ENCODE data around the gene ZNF277.

The ZNF277 gene

DNA sequence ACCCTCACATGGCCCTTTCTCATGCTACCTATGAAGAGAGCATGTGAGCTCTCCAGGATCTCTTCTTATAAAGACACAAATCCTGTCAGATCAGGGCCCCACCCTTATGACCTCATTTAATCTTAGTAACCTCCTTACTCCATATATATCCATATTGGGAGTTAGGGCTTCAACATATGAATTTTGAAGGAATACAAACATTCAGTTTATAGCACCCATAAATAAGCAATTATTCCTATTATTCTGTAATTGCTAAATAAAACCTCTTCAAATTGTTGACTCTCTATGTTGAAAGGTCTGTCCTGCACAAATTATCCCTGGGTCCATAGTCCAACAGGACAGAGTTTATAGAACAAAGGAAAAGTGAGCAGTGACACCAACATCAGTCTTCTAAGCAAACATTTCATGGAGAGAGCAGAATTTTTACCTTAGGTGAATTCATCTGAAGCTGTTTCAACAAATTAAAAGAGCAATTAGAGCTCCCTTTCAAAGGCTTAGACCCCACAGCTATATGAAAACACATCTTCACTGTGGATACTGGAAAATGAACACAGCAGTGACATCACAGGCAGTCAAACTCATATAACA lies 12.5 kb upstream of the ZNF277 start:
- Mint-ChIP-seq H3K4me1 (ENCODE audit: low read depth) (peaks cover 46% of the 10 kb centered on the region), H3K27ac (no peak overlapping the region), H3K4me3 (no peak overlapping the region), H3K36me3 (ENCODE audit: low read depth) (no peaks in the 10 kb centered on the region), H3K27me3 (no peaks in the 10 kb centered on the region), H3K9me3 (peaks cover 8% of the 10 kb centered on the region)
- intact Hi-C loops (cut with micrococcal nuclease) = no loop called here

DNA sequence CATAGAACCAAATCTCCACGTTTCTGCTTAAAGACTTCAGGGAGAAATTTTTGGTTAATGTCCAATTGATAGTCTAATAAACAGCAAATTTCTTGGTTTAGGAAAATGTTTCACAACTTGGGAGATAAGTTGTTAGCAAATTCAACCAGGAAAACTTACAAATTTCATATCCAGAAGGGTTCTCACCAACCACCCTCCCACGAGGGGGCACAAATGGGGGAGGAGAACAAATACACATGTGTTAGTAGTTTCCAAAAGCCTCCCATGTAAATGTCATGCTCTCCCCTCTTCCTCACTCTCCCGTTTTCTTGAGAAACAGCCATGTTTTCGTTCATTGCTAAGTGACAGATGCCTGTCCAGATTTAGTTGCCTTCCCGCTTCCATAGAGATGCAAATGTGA lies 10.8 kb upstream of the ZNF277 start:
- peaks cover 8% of the 10 kb centered on the region for H3K9me3 Mint-ChIP-seq
- intact Hi-C loops (cut with micrococcal nuclease) = no loop called here
- no peaks in the 10 kb centered on the region for H3K36me3 Mint-ChIP-seq (ENCODE audit: low read depth)
- no peak overlapping the region for H3K27ac Mint-ChIP-seq
- no peaks in the 10 kb centered on the region for H3K27me3 Mint-ChIP-seq
- peaks cover 42% of the 10 kb centered on the region for H3K4me1 Mint-ChIP-seq (ENCODE audit: low read depth)
- H3K4me3 Mint-ChIP-seq = no peak overlapping the region

DNA sequence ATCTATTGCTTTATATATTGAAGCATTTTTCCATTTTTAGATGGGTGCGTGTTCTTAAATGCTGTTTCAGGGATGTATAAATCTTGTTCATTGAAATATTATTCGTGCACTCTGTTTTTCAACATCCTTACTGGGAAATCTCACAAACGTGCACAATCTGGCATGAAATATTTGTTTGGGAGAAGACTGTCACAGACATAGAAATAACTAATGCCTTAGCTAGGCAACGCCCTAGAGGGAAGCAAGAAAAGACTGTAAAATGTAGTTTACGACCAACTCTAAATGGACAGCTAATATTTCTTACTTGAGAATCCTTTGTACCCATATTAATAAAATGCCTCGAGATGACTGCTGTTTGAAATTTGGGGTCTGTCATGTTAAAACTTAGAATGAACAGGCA lies 9.2 kb upstream of the ZNF277 start:
- H3K4me1 Mint-ChIP-seq (ENCODE audit: low read depth) = peaks cover 34% of the 10 kb centered on the region
- no peak overlapping the region for H3K4me3 Mint-ChIP-seq
- intact Hi-C loops (cut with micrococcal nuclease) = no loop called here
- H3K9me3 Mint-ChIP-seq = peaks cover 8% of the 10 kb centered on the region
- no peaks in the 10 kb centered on the region for H3K36me3 Mint-ChIP-seq (ENCODE audit: low read depth)
- H3K27me3 Mint-ChIP-seq = no peaks in the 10 kb centered on the region
- no peak overlapping the region for H3K27ac Mint-ChIP-seq

DNA sequence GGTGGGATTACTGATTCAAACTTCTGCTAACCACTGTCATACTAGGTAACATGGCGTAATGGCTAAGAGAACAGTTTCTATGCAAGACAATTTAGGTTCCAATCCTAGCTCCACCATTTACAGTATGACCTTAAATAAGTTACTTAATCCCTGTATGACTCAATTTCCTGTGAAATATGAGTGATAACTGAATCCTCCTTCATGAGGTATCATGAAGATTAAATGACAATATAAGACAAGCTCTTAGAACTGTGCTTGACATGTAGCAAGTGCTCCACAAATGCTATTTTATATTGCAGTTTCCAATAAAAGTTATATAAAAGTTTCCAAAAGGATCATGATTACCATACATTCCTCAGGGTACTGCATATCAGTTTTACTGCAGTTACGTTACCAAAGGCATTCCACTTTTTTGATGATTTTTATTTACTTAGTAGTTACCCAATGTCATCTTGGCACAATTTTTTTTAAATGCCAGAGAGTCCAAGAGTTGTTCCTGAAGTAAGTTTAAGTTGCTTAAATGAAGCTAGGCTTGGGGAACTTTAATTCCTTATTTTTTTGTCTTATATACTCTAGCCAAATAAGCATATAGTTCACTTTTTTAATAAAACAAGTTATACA lies 7.3 kb upstream of the ZNF277 start:
- no peaks in the 10 kb centered on the region for H3K27me3 Mint-ChIP-seq
- H3K4me1 Mint-ChIP-seq (ENCODE audit: low read depth) = peaks cover 29% of the 10 kb centered on the region
- no peak overlapping the region for H3K27ac Mint-ChIP-seq
- H3K9me3 Mint-ChIP-seq = peaks cover under 1% of the 10 kb centered on the region
- H3K4me3 Mint-ChIP-seq = no peak overlapping the region
- intact Hi-C loops (cut with micrococcal nuclease) = no loop called here
- no peaks in the 10 kb centered on the region for H3K36me3 Mint-ChIP-seq (ENCODE audit: low read depth)

DNA sequence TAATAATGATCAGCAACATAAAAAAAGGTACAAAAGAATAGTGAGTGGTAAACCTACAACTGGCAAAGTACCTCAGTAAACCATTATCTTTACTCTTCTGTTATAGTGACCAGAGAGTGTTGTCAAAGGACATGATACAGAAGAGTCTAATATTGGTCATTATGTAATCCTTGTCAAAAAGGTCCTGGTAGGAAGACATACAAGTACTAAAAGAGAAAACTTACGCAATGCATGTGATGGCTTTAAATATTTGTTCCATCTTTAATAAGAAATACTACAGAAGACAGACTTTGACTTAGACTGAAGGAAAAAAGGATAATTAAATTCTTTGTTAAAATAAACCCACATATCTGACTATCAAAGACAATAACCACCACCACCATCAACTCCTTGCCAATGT lies 6.8 kb upstream of the ZNF277 start:
- H3K36me3 Mint-ChIP-seq (ENCODE audit: low read depth) = peaks cover 1% of the 10 kb centered on the region
- H3K27ac Mint-ChIP-seq = no peak overlapping the region
- intact Hi-C loops (cut with micrococcal nuclease) = no loop called here
- H3K9me3 Mint-ChIP-seq = no peaks in the 10 kb centered on the region
- peaks cover 34% of the 10 kb centered on the region for H3K4me1 Mint-ChIP-seq (ENCODE audit: low read depth)
- H3K27me3 Mint-ChIP-seq = no peaks in the 10 kb centered on the region
- H3K4me3 Mint-ChIP-seq = no peak overlapping the region

DNA sequence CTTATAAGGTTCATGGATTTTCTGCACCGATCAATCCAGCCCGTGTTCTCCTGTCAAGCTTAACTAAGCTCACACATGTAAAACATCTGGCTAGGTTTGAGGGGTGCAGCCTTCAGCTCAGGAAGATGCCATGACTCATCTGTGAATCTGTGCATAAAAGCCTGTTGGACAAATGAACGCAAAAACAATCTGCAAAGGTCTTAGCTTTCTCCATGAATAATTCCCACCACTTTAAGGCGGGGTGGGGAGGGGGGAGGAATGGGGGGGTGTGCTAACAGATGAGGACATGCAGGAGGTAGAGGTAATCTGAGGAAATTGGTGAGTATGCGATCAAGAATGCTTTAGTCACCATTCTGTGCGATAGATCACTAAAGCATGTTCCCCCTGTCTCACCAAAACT lies 5.1 kb upstream of the ZNF277 start:
- Mint-ChIP-seq H3K4me1 (ENCODE audit: low read depth) (peaks cover 36% of the 10 kb centered on the region), H3K27ac (no peak overlapping the region), H3K4me3 (no peak overlapping the region), H3K27me3 (no peaks in the 10 kb centered on the region), H3K36me3 (ENCODE audit: low read depth) (peaks cover 17% of the 10 kb centered on the region), H3K9me3 (no peaks in the 10 kb centered on the region)
- intact Hi-C loops (cut with micrococcal nuclease) = no loop called here

DNA sequence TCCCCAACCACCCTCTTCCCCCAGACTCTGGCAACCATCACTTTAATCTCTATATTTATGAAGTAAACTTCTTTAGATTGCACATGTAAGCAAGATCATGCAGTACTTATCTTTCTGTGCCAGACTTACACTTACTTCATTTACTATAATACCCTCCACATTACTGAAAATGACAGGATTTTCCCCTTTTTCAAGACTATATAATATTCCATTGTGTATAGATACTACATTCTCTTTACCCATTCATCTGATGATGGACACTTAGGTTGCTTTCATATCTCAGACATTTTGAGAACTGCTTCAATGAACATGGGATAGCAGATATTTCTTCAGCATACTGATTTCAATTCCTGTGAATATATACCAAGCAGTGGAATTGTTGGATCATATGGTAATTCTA lies 4.7 kb upstream of the ZNF277 start:
- Mint-ChIP-seq H3K4me3 (no peak overlapping the region), H3K27ac (no peak overlapping the region), H3K9me3 (no peaks in the 10 kb centered on the region), H3K4me1 (ENCODE audit: low read depth) (peaks cover 37% of the 10 kb centered on the region), H3K27me3 (no peaks in the 10 kb centered on the region), H3K36me3 (ENCODE audit: low read depth) (peaks cover 22% of the 10 kb centered on the region)
- intact Hi-C loops (cut with micrococcal nuclease) = no loop called here

DNA sequence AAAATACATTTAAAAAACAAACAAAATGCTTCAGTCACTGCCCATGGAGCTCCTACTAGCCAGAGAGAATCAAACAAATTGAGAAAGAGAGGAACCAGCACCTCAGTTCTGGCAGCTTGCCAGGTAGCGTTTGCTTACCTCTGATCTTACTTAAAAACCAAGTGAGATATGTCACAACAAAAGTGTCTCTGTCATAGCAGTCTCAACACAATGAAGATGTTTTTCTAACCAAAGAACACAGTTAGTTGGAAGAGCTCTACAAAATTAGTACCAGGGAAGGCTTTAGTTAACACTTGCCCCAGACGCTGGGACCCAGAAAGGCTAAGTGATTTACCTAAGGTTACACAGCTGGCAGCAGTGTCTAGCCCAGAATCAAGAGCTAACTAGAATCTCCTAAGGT lies 3.7 kb upstream of the ZNF277 start:
- Mint-ChIP-seq H3K36me3 (ENCODE audit: low read depth) (peaks cover 26% of the 10 kb centered on the region), H3K27ac (no peak overlapping the region), H3K27me3 (no peaks in the 10 kb centered on the region), H3K4me3 (peak overlapping the region; percentile 9), H3K9me3 (no peaks in the 10 kb centered on the region), H3K4me1 (ENCODE audit: low read depth) (peaks cover 45% of the 10 kb centered on the region)
- intact Hi-C loops (cut with micrococcal nuclease) = no loop called here

DNA sequence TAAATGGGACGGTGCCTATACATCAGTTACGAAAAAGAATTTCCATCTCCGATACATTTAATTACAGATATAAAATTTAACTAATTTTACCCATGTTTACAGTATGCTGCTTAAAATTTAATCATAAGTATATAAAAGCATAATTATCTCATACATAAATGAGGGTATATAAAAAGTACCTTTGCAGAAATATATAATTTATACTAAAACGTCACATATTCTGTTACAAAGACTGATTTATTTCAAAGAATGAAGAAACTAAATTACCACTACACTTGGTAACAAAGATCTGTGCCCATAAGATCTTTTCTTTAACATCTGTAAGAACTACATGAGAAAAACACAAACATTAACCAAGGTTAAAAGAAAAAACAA lies 3.1 kb upstream of the ZNF277 start:
- Mint-ChIP-seq H3K27me3 (no peaks in the 10 kb centered on the region), H3K4me3 (no peak overlapping the region), H3K36me3 (ENCODE audit: low read depth) (peaks cover 26% of the 10 kb centered on the region), H3K9me3 (no peaks in the 10 kb centered on the region), H3K4me1 (ENCODE audit: low read depth) (peaks cover 43% of the 10 kb centered on the region), H3K27ac (no peak overlapping the region)
- intact Hi-C loops (cut with micrococcal nuclease) = no loop called here

DNA sequence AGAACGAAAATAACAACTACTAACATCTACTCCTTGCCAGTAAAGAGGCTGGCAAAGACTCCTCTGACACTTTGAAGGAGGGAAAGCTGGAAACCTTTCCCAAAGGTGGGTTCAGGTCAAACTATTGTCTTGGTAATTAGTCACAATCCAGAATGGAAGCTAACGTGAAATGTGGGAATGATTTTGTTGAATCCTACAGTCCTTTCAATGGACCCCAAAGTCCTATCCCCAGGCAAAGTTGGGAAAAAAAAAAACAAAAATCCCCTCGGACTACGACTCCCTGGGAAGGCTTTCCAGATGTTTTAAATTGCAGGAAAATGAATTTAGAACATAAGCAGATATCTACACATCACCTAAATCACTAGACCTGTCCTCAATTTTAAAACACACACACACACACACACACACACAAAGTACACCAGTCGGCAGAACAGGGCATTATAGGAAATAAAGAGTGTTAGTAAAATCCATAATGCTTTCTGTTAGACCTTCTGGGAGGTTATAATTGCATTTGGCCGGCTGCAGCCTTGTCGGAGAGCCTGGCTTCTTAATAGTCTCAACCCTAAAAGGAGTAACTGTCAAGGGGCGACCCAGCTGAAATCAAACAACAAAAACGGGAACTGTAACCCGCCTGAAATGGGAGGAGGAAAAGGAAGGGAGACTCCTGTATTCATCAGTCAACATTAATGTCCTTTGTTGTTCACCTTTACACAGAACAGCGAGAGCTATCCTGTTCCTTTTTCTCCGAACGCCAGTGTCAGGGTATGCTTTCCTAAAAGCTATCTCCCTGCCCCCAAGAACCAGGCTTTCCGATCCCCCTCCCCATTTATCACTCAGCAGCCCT lies 1.8 kb upstream of the ZNF277 start:
- Mint-ChIP-seq H3K4me1 (ENCODE audit: low read depth) (peaks cover 38% of the 10 kb centered on the region), H3K27me3 (no peaks in the 10 kb centered on the region), H3K4me3 (peak overlapping the region; percentile 87), H3K27ac (peak overlapping the region; percentile 97), H3K36me3 (ENCODE audit: low read depth) (peaks cover 26% of the 10 kb centered on the region), H3K9me3 (no peaks in the 10 kb centered on the region)
- intact Hi-C loops (cut with micrococcal nuclease) = loop anchor here (5.0 kb wide), 3 partner anchors 183 to 642 kb away; partner anchors contain the start of gene IMMP2L

DNA sequence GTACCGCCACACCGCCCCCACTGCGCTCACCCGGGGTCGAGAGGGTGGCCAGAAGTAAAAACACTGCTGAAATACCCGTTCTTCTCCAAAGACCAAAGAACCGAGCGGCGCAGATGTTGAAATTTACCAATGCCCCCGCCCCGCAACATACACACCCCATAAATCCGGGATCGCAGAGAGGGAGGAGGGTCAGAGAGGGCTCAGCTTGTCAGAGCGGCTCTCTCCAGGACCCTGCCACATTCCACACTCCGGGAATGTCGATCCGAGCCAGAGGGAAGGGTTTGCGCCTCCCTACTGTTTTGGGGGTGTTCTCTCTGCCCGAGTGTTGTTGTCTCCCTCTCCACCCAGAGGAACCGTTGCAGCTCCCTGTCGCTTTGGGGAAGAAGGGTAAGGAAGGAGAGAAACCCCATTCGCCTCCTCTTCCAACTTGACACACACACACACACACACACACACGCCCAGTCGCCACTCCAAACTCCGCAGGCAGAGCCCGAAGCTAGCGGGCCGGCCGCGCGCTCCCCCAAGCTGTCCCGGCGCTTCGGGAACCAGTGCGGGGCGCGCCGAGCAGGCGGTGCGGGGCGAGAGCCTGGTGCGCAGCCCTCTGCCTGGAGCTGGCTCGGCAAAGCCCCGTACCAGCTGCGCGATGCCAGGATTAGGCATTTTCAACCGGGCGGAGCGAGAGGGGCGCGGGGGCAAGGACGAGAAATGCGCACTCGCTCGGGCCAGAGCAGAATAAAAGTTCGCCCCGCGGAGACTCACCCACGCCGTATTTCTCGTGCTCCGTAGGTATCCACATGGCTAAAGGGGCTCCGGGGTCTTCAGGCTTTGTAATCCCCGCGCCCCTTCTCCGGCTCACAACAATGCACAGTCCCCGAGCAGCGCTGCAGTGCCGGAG lies 905 bp upstream of the ZNF277 start:
- peak overlapping the region; percentile 97 for H3K27ac Mint-ChIP-seq

DNA sequence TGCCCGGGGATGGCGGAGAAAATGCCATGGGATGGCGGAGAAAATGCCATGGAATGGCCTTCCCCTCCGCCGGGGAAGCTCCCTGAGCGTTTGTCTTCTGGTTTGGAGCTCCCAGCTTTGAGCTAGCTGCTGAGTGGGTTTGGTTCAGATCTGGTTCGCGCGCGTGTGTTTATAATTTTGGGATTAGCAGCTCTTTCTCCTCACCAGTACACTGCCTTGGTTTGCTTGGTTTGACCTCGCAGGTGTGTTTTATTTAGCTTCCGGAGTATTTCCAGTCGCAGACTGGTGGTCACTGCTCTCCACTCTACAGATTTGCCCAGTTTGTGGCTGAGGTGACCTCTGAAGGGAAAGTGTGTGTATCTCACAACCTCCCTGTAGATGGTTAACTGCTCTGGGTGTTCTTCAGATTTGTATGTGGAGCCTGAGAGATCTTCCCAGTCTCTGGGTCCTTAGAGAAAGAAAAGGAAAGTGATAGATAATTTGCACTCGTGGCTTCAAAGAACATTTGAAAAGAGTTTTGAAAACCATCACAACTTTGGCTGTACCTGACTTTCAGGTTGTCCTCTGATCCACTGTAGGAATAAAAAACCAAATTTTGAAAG lies 597 bp downstream of the ZNF277 start:
- Mint-ChIP-seq H3K9me3 (no peaks in the 10 kb centered on the region), H3K27me3 (no peaks in the 10 kb centered on the region), H3K27ac (peak overlapping the region; percentile 97), H3K4me1 (ENCODE audit: low read depth) (peaks cover 43% of the 10 kb centered on the region), H3K4me3 (peak overlapping the region; percentile 87), H3K36me3 (ENCODE audit: low read depth) (peaks cover 26% of the 10 kb centered on the region)
- intact Hi-C loops (cut with micrococcal nuclease) = loop anchor here (2.0 to 5.0 kb wide), 6 partner anchors 94 to 645 kb away; partner anchors contain the start of genes IFRD1 and IMMP2L

More for the DNA sequence above, 905 bp upstream of the ZNF277 start:
- intact Hi-C loops (cut with micrococcal nuclease) = loop anchor here (2.0 to 5.0 kb wide), 6 partner anchors 93 to 643 kb away; partner anchors contain the start of genes IFRD1 and IMMP2L
- no peaks in the 10 kb centered on the region for H3K27me3 Mint-ChIP-seq
- H3K36me3 Mint-ChIP-seq (ENCODE audit: low read depth) = peaks cover 26% of the 10 kb centered on the region
- H3K9me3 Mint-ChIP-seq = no peaks in the 10 kb centered on the region
- peaks cover 34% of the 10 kb centered on the region for H3K4me1 Mint-ChIP-seq (ENCODE audit: low read depth)
- peak overlapping the region; percentile 87 for H3K4me3 Mint-ChIP-seq

DNA sequence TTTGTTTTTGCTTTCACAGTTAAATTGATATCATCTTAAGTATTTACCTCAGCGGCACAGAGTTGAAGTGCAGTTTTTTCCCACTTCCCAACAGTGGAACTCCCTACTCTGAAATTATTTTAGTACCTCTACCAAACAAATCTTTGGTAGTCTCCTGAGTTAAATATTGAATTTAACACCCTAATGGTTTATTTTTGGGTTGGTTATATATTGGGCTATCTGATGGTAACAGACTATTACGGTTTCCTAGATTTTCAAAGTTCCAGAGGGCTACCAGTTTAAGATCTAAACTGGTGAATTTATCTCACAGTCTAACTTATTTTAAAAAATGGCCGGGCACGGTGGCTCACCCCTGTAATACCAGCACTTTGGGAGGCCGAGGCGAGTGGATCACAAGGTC lies 1.3 kb downstream of the ZNF277 start:
- intact Hi-C loops (cut with micrococcal nuclease) = loop anchor here (2.0 to 5.0 kb wide), 6 partner anchors 95 to 645 kb away; partner anchors contain the start of genes IFRD1 and IMMP2L
- Mint-ChIP-seq H3K27ac (no peak overlapping the region), H3K9me3 (peaks cover 5% of the 10 kb centered on the region), H3K4me1 (ENCODE audit: low read depth) (peaks cover 45% of the 10 kb centered on the region), H3K36me3 (ENCODE audit: low read depth) (peaks cover 30% of the 10 kb centered on the region), H3K27me3 (no peaks in the 10 kb centered on the region), H3K4me3 (no peak overlapping the region)
